ENCODE measurements around the gene MTCL3.
"Not testable (repeated sequence)": the region's sequence is repeated elsewhere in the genome, so short reads cannot be mapped to it uniquely, and the experiment has no call there.

Gene MTCL3

DNA sequence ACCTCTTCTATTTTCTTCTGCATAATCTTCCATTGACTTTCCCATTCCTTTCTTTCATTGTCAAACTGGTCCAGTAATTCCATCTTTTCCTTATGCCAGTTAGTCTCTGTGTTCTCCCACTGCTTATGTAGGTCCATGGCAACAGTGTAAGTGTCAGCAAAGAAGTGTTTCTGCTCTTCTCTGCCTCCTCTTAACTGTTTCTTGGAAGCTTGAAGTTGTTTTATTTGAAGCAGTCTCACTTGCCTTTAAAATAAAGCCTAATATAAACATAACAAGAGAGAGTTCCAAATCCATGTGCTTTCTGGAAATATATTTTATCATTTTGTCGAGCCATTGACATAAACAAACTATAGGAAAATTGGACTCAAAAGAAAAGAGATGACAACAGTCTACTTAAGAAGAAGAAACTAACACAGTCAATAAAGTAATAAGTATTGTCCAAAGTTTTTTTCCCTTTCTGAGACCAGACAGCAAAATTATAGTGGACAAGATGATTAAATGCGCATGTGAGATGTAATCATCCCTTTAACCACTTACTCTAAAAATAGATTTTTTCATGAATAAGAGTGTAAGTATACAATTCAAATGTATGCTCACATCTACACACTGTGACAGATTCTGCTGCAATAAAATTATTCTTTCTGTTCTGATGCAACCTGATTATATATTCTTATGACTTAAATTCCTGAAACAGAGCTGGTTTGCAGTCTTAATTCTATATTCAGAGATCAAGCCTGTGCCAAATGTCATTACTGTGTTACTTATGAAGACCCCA, 65.1 kb downstream of the MTCL3 start:
- Mint-ChIP-seq H3K27me3 (no peaks in the 10 kb centered on the region), H3K9me3 (no peaks in the 10 kb centered on the region), H3K27ac (no peak overlapping the region), H3K36me3 (ENCODE audit: low read depth) (no peaks in the 10 kb centered on the region), H3K4me3 (no peak overlapping the region), H3K4me1 (ENCODE audit: low read depth) (peaks cover 18% of the 10 kb centered on the region)
- intact Hi-C loops (cut with micrococcal nuclease): no loop called here

GRCh38 chr6:127452803-127453202, 66.3 kb downstream of the MTCL3 start:
- Mint-ChIP-seq H3K36me3 (ENCODE audit: low read depth) (no peaks in the 10 kb centered on the region), H3K4me3 (no peak overlapping the region), H3K27me3 (no peaks in the 10 kb centered on the region), H3K4me1 (ENCODE audit: low read depth) (peaks cover 12% of the 10 kb centered on the region), H3K9me3 (no peaks in the 10 kb centered on the region), H3K27ac (no peak overlapping the region)
- intact Hi-C loops (cut with micrococcal nuclease): no loop called here

DNA sequence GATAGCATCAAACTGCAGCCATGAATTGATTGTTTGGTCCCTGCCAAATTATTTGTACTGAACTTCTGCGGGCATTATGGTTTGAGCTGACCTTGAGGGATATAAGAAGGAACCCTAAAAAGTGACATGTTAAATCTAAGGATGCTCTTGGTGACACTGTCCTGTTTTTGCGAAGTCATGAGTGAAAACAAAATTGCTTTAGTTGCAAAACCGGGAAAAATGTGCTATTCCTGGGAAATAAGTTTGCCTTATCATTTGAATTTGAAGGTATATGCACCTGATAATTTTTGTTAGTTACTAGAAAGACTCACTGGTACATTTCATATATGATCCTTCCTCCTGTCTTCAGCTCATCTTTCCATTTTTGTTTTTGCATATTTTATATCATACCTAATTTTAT, 67.7 kb downstream of the MTCL3 start:
- intact Hi-C loops (cut with micrococcal nuclease): no loop called here
- no peaks in the 10 kb centered on the region for H3K9me3 Mint-ChIP-seq
- no peaks in the 10 kb centered on the region for H3K36me3 Mint-ChIP-seq (ENCODE audit: low read depth)
- H3K27me3 Mint-ChIP-seq: no peaks in the 10 kb centered on the region
- H3K4me3 Mint-ChIP-seq: no peak overlapping the region
- H3K27ac Mint-ChIP-seq: no peak overlapping the region
- no peaks in the 10 kb centered on the region for H3K4me1 Mint-ChIP-seq (ENCODE audit: low read depth)

GRCh38 chr6:127447780-127448179, 71.4 kb downstream of the MTCL3 start:
- Mint-ChIP-seq H3K36me3 (ENCODE audit: low read depth) (no peaks in the 10 kb centered on the region), H3K27ac (no peak overlapping the region), H3K4me1 (ENCODE audit: low read depth) (no peaks in the 10 kb centered on the region), H3K9me3 (no peaks in the 10 kb centered on the region), H3K27me3 (no peaks in the 10 kb centered on the region), H3K4me3 (no peak overlapping the region)
- intact Hi-C loops (cut with micrococcal nuclease): no loop called here

DNA sequence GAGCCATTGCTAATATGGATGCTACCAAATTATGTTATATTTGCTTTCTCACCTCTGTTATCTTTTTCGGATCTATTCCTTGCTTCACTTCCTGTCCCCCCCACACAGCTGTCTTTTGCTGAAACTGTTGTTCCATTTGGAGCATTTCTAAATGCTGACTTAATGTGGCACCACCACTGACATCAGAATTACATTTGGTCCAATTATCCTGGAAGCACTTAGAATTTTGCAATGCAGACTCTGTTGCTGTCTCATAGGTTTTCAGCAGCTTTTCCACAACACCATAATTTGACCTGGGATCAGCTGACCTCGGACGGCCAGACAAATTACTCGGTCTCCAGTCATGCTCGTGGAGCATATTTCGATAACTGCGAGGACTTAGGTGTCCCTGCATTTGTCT, 72.8 kb downstream of the MTCL3 start:
- intact Hi-C loops (cut with micrococcal nuclease): no loop called here
- Mint-ChIP-seq H3K4me1 (ENCODE audit: low read depth) (no peaks in the 10 kb centered on the region), H3K4me3 (no peak overlapping the region), H3K27me3 (no peaks in the 10 kb centered on the region), H3K36me3 (ENCODE audit: low read depth) (no peaks in the 10 kb centered on the region), H3K27ac (no peak overlapping the region), H3K9me3 (no peaks in the 10 kb centered on the region)

DNA sequence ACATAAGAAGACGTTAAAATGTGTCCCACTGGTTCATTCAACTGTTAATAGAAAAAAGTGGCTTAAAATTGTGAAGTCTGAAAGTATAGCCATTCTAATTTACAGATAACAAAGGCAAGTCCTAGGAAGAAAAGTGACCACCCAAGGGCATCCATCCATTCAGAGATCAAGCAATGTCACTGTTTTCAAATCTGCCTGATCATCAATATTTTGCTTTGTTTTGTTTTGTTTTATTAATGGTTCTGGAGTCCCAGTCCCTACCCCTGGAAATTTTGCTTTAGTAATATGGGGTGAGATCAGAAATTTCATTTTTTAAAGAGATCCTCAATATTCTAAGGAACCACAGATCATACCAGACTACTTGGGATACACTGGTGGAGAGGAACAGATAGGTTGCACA, 77.3 kb downstream of the MTCL3 start:
- Mint-ChIP-seq H3K27ac (no peak overlapping the region), H3K27me3 (no peaks in the 10 kb centered on the region), H3K4me1 (ENCODE audit: low read depth) (no peaks in the 10 kb centered on the region), H3K36me3 (ENCODE audit: low read depth) (no peaks in the 10 kb centered on the region), H3K9me3 (no peaks in the 10 kb centered on the region), H3K4me3 (no peak overlapping the region)
- intact Hi-C loops (cut with micrococcal nuclease): no loop called here

GRCh38 chr6:127439718-127440117, 79.4 kb downstream of the MTCL3 start:
- no peaks in the 10 kb centered on the region for H3K9me3 Mint-ChIP-seq
- H3K36me3 Mint-ChIP-seq (ENCODE audit: low read depth): no peaks in the 10 kb centered on the region
- intact Hi-C loops (cut with micrococcal nuclease): no loop called here
- no peaks in the 10 kb centered on the region for H3K27me3 Mint-ChIP-seq
- no peak overlapping the region for H3K4me3 Mint-ChIP-seq
- no peak overlapping the region for H3K27ac Mint-ChIP-seq
- no peaks in the 10 kb centered on the region for H3K4me1 Mint-ChIP-seq (ENCODE audit: low read depth)

GRCh38 chr6:127436578-127437110, 82.5 kb downstream of the MTCL3 start:
- Mint-ChIP-seq H3K27ac (no peak overlapping the region), H3K4me1 (ENCODE audit: low read depth) (no peaks in the 10 kb centered on the region), H3K36me3 (ENCODE audit: low read depth) (no peaks in the 10 kb centered on the region), H3K4me3 (no peak overlapping the region), H3K27me3 (no peaks in the 10 kb centered on the region), H3K9me3 (no peaks in the 10 kb centered on the region)
- intact Hi-C loops (cut with micrococcal nuclease): no loop called here

DNA sequence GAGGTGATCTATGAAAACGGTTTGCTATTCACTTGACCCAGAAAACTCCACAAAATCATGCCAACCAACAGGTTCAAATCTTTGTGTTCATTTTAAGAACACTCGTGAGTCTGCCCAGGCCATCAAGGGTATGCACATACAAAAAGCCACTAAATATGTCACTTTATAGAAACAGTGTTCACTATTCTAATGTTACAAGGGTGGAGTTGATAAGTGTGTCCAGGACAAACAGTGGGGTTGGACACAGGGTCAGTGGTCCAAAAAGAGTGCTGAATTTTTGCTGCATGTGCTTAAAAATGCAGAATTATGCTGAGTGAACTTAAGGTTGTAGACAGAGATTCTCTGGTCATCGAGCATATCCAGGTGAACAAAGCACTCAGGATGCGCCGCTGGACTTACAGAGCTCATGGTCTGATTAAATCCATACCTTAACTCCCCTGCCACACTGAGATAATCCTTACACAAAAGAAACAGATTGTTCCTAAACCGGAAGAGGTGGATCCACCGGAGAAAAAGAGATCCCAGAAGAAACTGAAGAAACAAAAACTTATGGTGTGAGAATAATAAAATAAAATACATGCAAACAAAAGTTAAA, 83.4 kb downstream of the MTCL3 start:
- H3K27me3 Mint-ChIP-seq: no peaks in the 10 kb centered on the region
- no peak overlapping the region for H3K27ac Mint-ChIP-seq
- no peak overlapping the region for H3K4me3 Mint-ChIP-seq
- intact Hi-C loops (cut with micrococcal nuclease): no loop called here
- no peaks in the 10 kb centered on the region for H3K9me3 Mint-ChIP-seq
- H3K36me3 Mint-ChIP-seq (ENCODE audit: low read depth): no peaks in the 10 kb centered on the region
- no peaks in the 10 kb centered on the region for H3K4me1 Mint-ChIP-seq (ENCODE audit: low read depth)

- H3K27me3 Mint-ChIP-seq: no peaks in the 10 kb centered on the region
- no peaks in the 10 kb centered on the region for H3K4me1 Mint-ChIP-seq (ENCODE audit: low read depth)
- no peak overlapping the region for H3K27ac Mint-ChIP-seq
- intact Hi-C loops (cut with micrococcal nuclease): no loop called here
- no peaks in the 10 kb centered on the region for H3K9me3 Mint-ChIP-seq
- no peaks in the 10 kb centered on the region for H3K36me3 Mint-ChIP-seq (ENCODE audit: low read depth)
- H3K4me3 Mint-ChIP-seq: no peak overlapping the region
These were observed 84.5 kb downstream of the MTCL3 start for GRCh38 chr6:127434651-127435050.

DNA sequence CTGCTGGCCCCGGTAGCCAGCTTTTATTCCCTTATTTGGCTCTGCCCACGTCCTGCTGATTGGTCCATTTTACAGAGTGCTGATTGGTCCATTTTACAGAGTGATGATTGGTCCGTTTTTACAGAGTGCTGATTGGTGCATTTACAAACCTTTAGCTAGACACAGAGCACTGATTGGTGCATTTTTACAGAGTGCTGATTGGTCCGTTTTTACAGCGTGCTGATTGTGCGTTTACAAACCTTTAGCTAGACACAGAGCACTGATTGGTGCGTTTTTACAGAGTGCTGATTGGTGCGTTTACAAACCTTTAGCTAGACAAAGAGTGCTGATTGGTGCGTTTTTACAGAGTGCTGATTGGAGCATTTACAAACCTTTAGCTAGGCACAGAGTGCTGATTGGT, 90.6 kb downstream of the MTCL3 start:
- H3K4me1 Mint-ChIP-seq (ENCODE audit: low read depth); H3K27ac Mint-ChIP-seq; H3K36me3 Mint-ChIP-seq (ENCODE audit: low read depth); intact Hi-C loops (cut with micrococcal nuclease); H3K4me3 Mint-ChIP-seq; H3K27me3 Mint-ChIP-seq: not testable (repeated sequence)
- peaks cover 13% of the 10 kb centered on the region for H3K9me3 Mint-ChIP-seq

GRCh38 chr6:127423921-127424320, 95.2 kb downstream of the MTCL3 start:
- H3K27ac Mint-ChIP-seq: peak overlapping the region; percentile 34
- H3K9me3 Mint-ChIP-seq: peaks cover 11% of the 10 kb centered on the region
- H3K4me3 Mint-ChIP-seq: no peak overlapping the region
- intact Hi-C loops (cut with micrococcal nuclease): no loop called here
- H3K27me3 Mint-ChIP-seq: no peaks in the 10 kb centered on the region
- H3K36me3 Mint-ChIP-seq (ENCODE audit: low read depth): no peaks in the 10 kb centered on the region
- peaks cover 12% of the 10 kb centered on the region for H3K4me1 Mint-ChIP-seq (ENCODE audit: low read depth)

Measured in dendritic cell treated with granulocyte-macrophage colony-stimulating factor and Interleukin-4, amounts not matched to agents 40 ng/mL and 50 ng/mL, for 4 days (primary cell).